SK-N-MC (cell line): Measurements from ENCODE around the gene CNIH2.
"Not testable (repeated sequence)": the region's sequence is repeated elsewhere in the genome, so short reads cannot be mapped to it uniquely, and the experiment has no call there.

ENCODE experiments used
- DNase-seq: peaks from one replicate; pipeline ENCODE4 v3.0.0-alpha.2; 2011; ENCODE audit warnings: low read depth, low spot score
- H3K27ac ChIP-seq: fragments of 200-600 bp; sonication (generic); 2 replicates; pipeline ENCODE4 v1.5.1; 2016; ENCODE audit warnings: mixed run types
- H3K36me3 ChIP-seq: fragments of 200-600 bp; sonication (generic); 2 replicates; pipeline ENCODE4 v1.6.1; 2017; ENCODE audit warnings: antibody characterized with exemption, low read length, mixed read lengths; ENCODE audit not compliant: insufficient read depth
- H3K4me3 ChIP-seq: fragments of 200-600 bp; sonication (generic); 2 replicates; pipeline ENCODE4 v1.5.1; 2016
- H3K9ac ChIP-seq: fragments of 200-600 bp; sonication (generic); 2 replicates; pipeline ENCODE4 v1.8.0; 2017; ENCODE audit warnings: mixed run types, mixed read lengths; ENCODE audit not compliant: insufficient read length
- H3K9me3 ChIP-seq: fragments of 200-600 bp; sonication (generic); 2 replicates; pipeline ENCODE4 v1.6.1; 2017; ENCODE audit warnings: low read depth, mild to moderate bottlenecking, antibody characterized with exemption, low read length, moderate library complexity, mixed read lengths
- EZH2 ChIP-seq: fragments of 200-600 bp; sonication (generic); IDR thresholded peaks from one replicate; pipeline ENCODE4 v1.6.1; 2017; ENCODE audit warnings: antibody characterized with exemption
- FOXP2 ChIP-seq: optimal IDR thresholded peaks from 2 replicates; pipeline ENCODE3; 2011; ENCODE audit warnings: mild to moderate bottlenecking, moderate library complexity; ENCODE audit not compliant: insufficient read depth; ENCODE audit errors: extremely low read length, control extremely low read depth
- POLR2AphosphoS5 ChIP-seq: IDR thresholded peaks from 2 replicates; pipeline ENCODE4 v1.6.1; 2012; ENCODE audit warnings: mild to moderate bottlenecking, low read depth, low read length, borderline replicate concordance

Gene CNIH2

DNA sequence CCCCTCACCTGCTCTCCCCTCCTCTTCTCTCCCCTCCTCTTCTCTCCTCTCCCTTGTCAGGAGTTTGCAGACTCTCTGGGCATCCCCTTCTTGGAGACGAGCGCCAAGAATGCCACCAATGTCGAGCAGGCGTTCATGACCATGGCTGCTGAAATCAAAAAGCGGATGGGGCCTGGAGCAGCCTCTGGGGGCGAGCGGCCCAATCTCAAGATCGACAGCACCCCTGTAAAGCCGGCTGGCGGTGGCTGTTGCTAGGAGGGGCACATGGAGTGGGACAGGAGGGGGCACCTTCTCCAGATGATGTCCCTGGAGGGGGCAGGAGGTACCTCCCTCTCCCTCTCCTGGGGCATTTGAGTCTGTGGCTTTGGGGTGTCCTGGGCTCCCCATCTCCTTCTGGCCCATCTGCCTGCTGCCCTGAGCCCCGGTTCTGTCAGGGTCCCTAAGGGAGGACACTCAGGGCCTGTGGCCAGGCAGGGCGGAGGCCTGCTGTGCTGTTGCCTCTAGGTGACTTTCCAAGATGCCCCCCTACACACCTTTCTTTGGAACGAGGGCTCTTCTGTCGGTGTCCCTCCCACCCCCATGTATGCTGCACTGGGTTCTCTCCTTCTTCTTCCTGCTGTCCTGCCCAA is 1.9 kb upstream of the CNIH2 start:
- no peak overlapping the region for H3K9ac ChIP-seq
- no peak overlapping the region for H3K27ac ChIP-seq
- H3K4me3 ChIP-seq: no peak overlapping the region
- TF ChIP-seq POLR2AphosphoS5 (no peak), EZH2 (no peak), FOXP2 (no peak)
- DNase-seq: no peak
- H3K9me3 ChIP-seq: no peaks in the 10 kb centered on the region
- peaks cover 32% of the 10 kb centered on the region for H3K36me3 ChIP-seq

- not testable (repeated sequence) for H3K4me3 ChIP-seq, H3K9ac ChIP-seq, DNase-seq, H3K27ac ChIP-seq, H3K9me3 ChIP-seq
- H3K36me3 ChIP-seq: peaks cover 31% of the 10 kb centered on the region
Measured at GRCh38 chr11:66276619-66277018, 1.4 kb upstream of the CNIH2 start.

- H3K36me3 ChIP-seq: peaks cover 27% of the 10 kb centered on the region
- H3K4me3 ChIP-seq, DNase-seq, H3K9ac ChIP-seq, H3K9me3 ChIP-seq, H3K27ac ChIP-seq: not testable (repeated sequence)
Measured at GRCh38 chr11:66277064-66277463, 911 bp upstream of the CNIH2 start.

DNA sequence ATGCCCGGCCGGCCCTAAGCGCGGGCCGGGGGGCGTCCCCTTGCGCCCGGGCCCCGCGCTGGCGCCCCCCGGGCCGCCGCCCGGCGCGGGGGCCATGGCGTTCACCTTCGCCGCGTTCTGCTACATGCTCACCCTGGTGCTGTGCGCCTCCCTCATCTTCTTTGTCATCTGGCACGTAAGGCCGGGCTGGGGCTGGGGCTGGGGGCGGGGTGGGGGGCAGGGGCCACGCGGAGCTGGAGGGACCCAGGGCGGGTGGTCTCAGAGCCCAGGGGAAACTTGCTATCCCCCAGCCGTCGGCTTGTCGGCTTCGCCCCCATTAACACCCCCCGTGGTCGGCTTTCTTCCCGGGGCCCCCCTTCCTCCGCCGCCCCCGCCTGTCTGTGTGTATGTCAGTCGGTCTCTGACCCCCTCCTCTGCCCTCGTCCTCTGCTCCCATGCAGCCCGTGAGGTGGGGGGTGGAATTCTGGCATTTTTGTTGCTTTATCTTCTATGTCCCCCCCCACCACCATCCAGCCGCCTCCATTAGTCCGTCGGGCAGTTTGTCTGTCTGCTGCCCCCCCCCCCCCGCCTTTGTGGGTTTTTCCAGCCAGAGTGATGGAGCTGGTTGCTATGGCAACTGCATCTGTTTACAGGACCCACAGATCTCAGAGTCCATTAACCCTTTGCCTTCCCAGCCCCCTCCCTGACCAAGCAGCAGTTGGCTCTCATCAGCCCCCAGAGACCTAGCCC is 552 bp downstream of the CNIH2 start:
- H3K27ac ChIP-seq: no peak overlapping the region
- no peak overlapping the region for H3K9ac ChIP-seq
- TF ChIP-seq FOXP2 (no peak), POLR2AphosphoS5 (no peak), EZH2 (no peak)
- peak overlapping the region; percentile 72 for H3K4me3 ChIP-seq
- H3K9me3 ChIP-seq: no peaks in the 10 kb centered on the region
- no peak for DNase-seq
- peaks cover 12% of the 10 kb centered on the region; the same call in 1 of the 2 replicates for H3K36me3 ChIP-seq

GRCh38 chr11:66279092-66279734 is 1.2 kb downstream of the CNIH2 start:
- H3K9ac ChIP-seq: no peak overlapping the region
- no peak overlapping the region for H3K27ac ChIP-seq
- no peak for DNase-seq
- H3K4me3 ChIP-seq: peak overlapping the region; percentile 72
- TF ChIP-seq EZH2 (no peak), POLR2AphosphoS5 (no peak), FOXP2 (no peak)
- H3K9me3 ChIP-seq: no peaks in the 10 kb centered on the region
- H3K36me3 ChIP-seq: peaks cover 6% of the 10 kb centered on the region; the same call in 1 of the 2 replicates

DNA sequence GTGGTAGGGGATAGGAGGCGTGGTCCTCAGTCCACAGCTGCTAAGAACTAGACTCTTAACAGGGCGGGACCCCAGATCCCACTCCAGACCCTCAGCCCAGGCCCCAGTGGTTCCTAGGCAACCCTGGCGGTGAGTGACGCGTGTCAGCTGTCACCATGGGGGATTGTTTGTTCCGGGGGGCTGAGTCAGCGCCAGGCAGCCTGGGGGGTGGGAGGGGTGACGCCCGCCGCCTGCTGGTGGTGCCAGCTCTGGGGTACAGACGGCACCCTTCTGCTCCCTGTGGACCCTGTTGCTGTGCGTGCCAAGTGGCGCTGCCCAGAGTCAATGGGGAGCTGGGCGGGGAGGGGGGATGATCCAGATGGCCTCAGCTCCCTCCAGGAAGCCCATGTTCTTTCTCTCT is 2.5 kb downstream of the CNIH2 start:
- TF ChIP-seq EZH2 (no peak), POLR2AphosphoS5 (no peak), FOXP2 (no peak)
- DNase-seq: no peak
- H3K4me3 ChIP-seq: no peak overlapping the region

GRCh38 chr11:66281001-66281400 is 3.0 kb downstream of the CNIH2 start:
- H3K36me3 ChIP-seq: no peaks in the 10 kb centered on the region; the same call in 1 of the 2 replicates
- H3K4me3 ChIP-seq: no peak overlapping the region
- no peak for TF ChIP-seq POLR2AphosphoS5
- TF ChIP-seq EZH2: no peak
- no peaks in the 10 kb centered on the region for H3K9me3 ChIP-seq
- H3K9ac ChIP-seq: no peak overlapping the region
- no peak for DNase-seq
- no peak overlapping the region for H3K27ac ChIP-seq

More for the DNA sequence above, 2.5 kb downstream of the CNIH2 start:
- no peaks in the 10 kb centered on the region; the same call in 1 of the 2 replicates for H3K36me3 ChIP-seq
- no peak overlapping the region for H3K27ac ChIP-seq
- no peaks in the 10 kb centered on the region for H3K9me3 ChIP-seq
- no peak overlapping the region for H3K9ac ChIP-seq

- H3K27ac ChIP-seq: no peak overlapping the region
- no peak overlapping the region for H3K4me3 ChIP-seq
- H3K36me3 ChIP-seq: no peaks in the 10 kb centered on the region; the same call in 1 of the 2 replicates
- H3K9me3 ChIP-seq: no peaks in the 10 kb centered on the region
- H3K9ac ChIP-seq: no peak overlapping the region
- DNase-seq: no peak
- TF ChIP-seq FOXP2 (no peak), EZH2 (no peak), POLR2AphosphoS5 (no peak)
Measured at GRCh38 chr11:66281776-66282467, 3.9 kb downstream of the CNIH2 start.
